OCI-LY1 (cell line): Measurements from ENCODE around the gene RAB11FIP3.
A peak's percentile ranks its signal among the peaks of the same experiment; 100 is the strongest.
"Not testable (repeated sequence)": the region's sequence is repeated elsewhere in the genome, so short reads cannot be mapped to it uniquely, and the experiment has no call there.

Experiments
- H2AFZ ChIP-seq: fragments of 200-600 bp; sonication (generic), shearing (Covaris generic); 2 replicates; pipeline ENCODE4 v1.6.0; 2014; ENCODE audit warnings: antibody characterized with exemption, mild to moderate bottlenecking, low read length
- H3F3A ChIP-seq: fragments of 200-600 bp; sonication (generic), shearing (Covaris generic); 2 replicates; pipeline ENCODE4 v1.6.0; 2014; ENCODE audit warnings: mild to moderate bottlenecking, antibody characterized with exemption, low read length, moderate library complexity; ENCODE audit not compliant: insufficient read depth
- H3K27ac ChIP-seq: fragments of 200-600 bp; sonication (generic); 2 replicates; pipeline ENCODE4 v1.5.1; 2014; ENCODE audit warnings: low read length, mixed run types, mild to moderate bottlenecking, low read depth; ENCODE audit not compliant: poor library complexity, severe bottlenecking
- H3K27me3 ChIP-seq: fragments of 200-600 bp; sonication (generic); 2 replicates; pipeline ENCODE4 v1.6.0; 2014; ENCODE audit warnings: antibody characterized with exemption, mild to moderate bottlenecking, low read length, moderate library complexity; ENCODE audit not compliant: insufficient read depth
- H3K36me3 ChIP-seq: fragments of 200-600 bp; sonication (generic); 2 replicates; pipeline ENCODE4 v1.6.1; 2014; ENCODE audit warnings: mild to moderate bottlenecking, antibody characterized with exemption, low read length, moderate library complexity, mixed read lengths; ENCODE audit not compliant: insufficient read depth
- H3K4me1 ChIP-seq: fragments of 200-600 bp; sonication (generic); 2 replicates; pipeline ENCODE4 v1.5.1; 2014; ENCODE audit warnings: mild to moderate bottlenecking, low read length, moderate library complexity; ENCODE audit not compliant: insufficient read depth, severe bottlenecking
- H3K4me2 ChIP-seq: fragments of 200-600 bp; sonication (generic), shearing (Covaris generic); 2 replicates; pipeline ENCODE4 v1.6.1; 2014; ENCODE audit warnings: low read length
- H3K4me3 ChIP-seq: fragments of 200-600 bp; sonication (generic); 2 replicates; pipeline ENCODE4 v1.5.1; 2014; ENCODE audit warnings: low read length, low read depth, mild to moderate bottlenecking, mixed read lengths; ENCODE audit not compliant: poor library complexity, severe bottlenecking
- H3K79me2 ChIP-seq: fragments of 200-600 bp; shearing (Covaris generic); 2 replicates; pipeline ENCODE4 v1.6.1; 2016; ENCODE audit warnings: mixed run types, low read length, mixed read lengths; ENCODE audit not compliant: insufficient read depth
- H3K9ac ChIP-seq: fragments of 200-600 bp; sonication (generic), shearing (Covaris generic); 2 replicates; pipeline ENCODE4 v1.6.1; 2014; ENCODE audit warnings: mild to moderate bottlenecking, low read length, mixed read lengths
- H3K9me2 ChIP-seq: fragments of 200-600 bp; sonication (generic), shearing (Covaris generic); 2 replicates; pipeline ENCODE4 v1.6.1; 2014; ENCODE audit warnings: low read depth, mild to moderate bottlenecking, low read length, mixed read lengths
- H3K9me3 ChIP-seq: fragments of 200-600 bp; shearing (Covaris generic); 2 replicates; pipeline ENCODE4 v1.6.1; 2014; ENCODE audit warnings: low read length, mixed read lengths
- H4K20me1 ChIP-seq: fragments of 200-600 bp; sonication (generic), shearing (Covaris generic); 2 replicates; pipeline ENCODE4 v1.6.0; 2016; ENCODE audit warnings: mild to moderate bottlenecking, low read length; ENCODE audit not compliant: insufficient read depth
- EZH2 ChIP-seq: fragments of 200-600 bp; sonication (generic), shearing (Covaris generic); IDR thresholded peaks from 2 replicates; pipeline ENCODE4 v1.8.0; 2017; ENCODE audit warnings: borderline replicate concordance, mixed run types, mild to moderate bottlenecking, antibody characterized with exemption, low read length, moderate library complexity, mixed read lengths
- TF ChIP-seq, protein P1 (sequence below): fragments of 200-600 bp; sonication (generic), shearing (Covaris generic); IDR thresholded peaks from 2 replicates; pipeline ENCODE4 v1.5.1; 2017; ENCODE audit warnings: mild to moderate bottlenecking, antibody characterized with exemption, low read length, moderate library complexity, mixed read lengths

Gene RAB11FIP3

DNA sequence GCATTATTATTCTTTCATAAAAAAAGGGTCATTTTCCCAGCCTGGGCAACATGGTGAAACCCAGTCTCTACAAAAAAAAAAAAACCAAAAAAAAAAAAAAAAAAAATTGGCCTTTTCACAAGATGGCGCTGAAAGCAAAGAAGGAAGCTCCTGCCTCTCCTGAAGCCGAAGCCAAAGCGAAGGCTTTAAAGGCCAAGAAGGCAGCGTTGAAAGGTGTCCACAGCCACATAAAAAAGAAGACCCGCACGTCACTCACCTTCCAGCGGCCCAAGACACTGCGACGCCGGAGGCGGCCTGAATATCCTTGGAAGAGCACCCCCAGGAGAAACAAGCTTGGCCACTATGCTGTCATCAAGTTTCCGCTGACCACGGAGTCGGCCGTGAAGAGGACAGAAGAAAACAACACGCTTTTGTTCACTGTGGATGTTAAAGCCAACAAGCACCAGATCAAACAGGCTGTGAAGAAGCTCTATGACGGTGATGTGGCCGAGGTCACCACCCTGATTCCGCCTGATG is 38.8 kb upstream of the RAB11FIP3 start:
- H3K4me1 ChIP-seq: peaks cover 30% of the 10 kb centered on the region
- no peaks in the 10 kb centered on the region for H3K9me2 ChIP-seq
- no peaks in the 10 kb centered on the region for H4K20me1 ChIP-seq
- no peak overlapping the region for H3K4me2 ChIP-seq
- no peaks in the 10 kb centered on the region for H3F3A ChIP-seq
- H3K27ac ChIP-seq: no peak overlapping the region
- no peaks in the 10 kb centered on the region for H3K79me2 ChIP-seq
- TF ChIP-seq, protein P1, sequence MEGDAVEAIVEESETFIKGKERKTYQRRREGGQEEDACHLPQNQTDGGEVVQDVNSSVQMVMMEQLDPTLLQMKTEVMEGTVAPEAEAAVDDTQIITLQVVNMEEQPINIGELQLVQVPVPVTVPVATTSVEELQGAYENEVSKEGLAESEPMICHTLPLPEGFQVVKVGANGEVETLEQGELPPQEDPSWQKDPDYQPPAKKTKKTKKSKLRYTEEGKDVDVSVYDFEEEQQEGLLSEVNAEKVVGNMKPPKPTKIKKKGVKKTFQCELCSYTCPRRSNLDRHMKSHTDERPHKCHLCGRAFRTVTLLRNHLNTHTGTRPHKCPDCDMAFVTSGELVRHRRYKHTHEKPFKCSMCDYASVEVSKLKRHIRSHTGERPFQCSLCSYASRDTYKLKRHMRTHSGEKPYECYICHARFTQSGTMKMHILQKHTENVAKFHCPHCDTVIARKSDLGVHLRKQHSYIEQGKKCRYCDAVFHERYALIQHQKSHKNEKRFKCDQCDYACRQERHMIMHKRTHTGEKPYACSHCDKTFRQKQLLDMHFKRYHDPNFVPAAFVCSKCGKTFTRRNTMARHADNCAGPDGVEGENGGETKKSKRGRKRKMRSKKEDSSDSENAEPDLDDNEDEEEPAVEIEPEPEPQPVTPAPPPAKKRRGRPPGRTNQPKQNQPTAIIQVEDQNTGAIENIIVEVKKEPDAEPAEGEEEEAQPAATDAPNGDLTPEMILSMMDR: 0 out of 2 replicates have a peak, but pooled peaks have one; percentile 21
- no peak for TF ChIP-seq EZH2
- H2AFZ ChIP-seq: no peak overlapping the region
- H3K9ac ChIP-seq: no peak overlapping the region
- H3K36me3 ChIP-seq: no peaks in the 10 kb centered on the region; the same call in 1 of the 2 replicates
- H3K4me3 ChIP-seq: no peak overlapping the region
- no peaks in the 10 kb centered on the region for H3K27me3 ChIP-seq
- H3K9me3 ChIP-seq: no peaks in the 10 kb centered on the region

GRCh38 chr16:387761-388666 is 37.4 kb upstream of the RAB11FIP3 start:
- not testable (repeated sequence) for H3F3A ChIP-seq, H3K79me2 ChIP-seq, H3K9me3 ChIP-seq, H4K20me1 ChIP-seq, H3K4me3 ChIP-seq, H3K27me3 ChIP-seq, H3K36me3 ChIP-seq, H3K4me2 ChIP-seq, H3K9me2 ChIP-seq, H2AFZ ChIP-seq, H3K27ac ChIP-seq, H3K9ac ChIP-seq
- H3K4me1 ChIP-seq: peaks cover 26% of the 10 kb centered on the region

GRCh38 chr16:389352-389751 is 36.1 kb upstream of the RAB11FIP3 start:
- Histone ChIP-seq H3K27me3 (no peaks in the 10 kb centered on the region), H4K20me1 (no peaks in the 10 kb centered on the region), H3K4me1 (peaks cover 13% of the 10 kb centered on the region), H3K27ac (no peak overlapping the region), H3K36me3 (no peaks in the 10 kb centered on the region; the same call in 1 of the 2 replicates), H3K9me2 (no peaks in the 10 kb centered on the region), H3K9me3 (no peaks in the 10 kb centered on the region), H3K4me3 (no peak overlapping the region), H3K79me2 (no peaks in the 10 kb centered on the region), H3F3A (no peaks in the 10 kb centered on the region), H3K4me2 (no peak overlapping the region), H3K9ac (no peak overlapping the region), H2AFZ (no peak overlapping the region)
- no peak for TF ChIP-seq EZH2
- TF ChIP-seq, protein P1: no peak
